Mesenchymal stem cell (in vitro differentiated cells and primary cell): ENCODE data around the gene WDR19.
A peak's percentile ranks its signal among the peaks of the same experiment; 100 is the strongest.

ENCODE experiments used
- DNase-seq: peaks from one replicate; pipeline ENCODE4 v3.0.0-alpha.2; 2013
- H2AFZ ChIP-seq: one replicate; pipeline ENCODE4 v1.6.1; 2013; ENCODE audit warnings: low read depth, mild to moderate bottlenecking, control low read depth, inconsistent platforms, low read length, moderate library complexity
- H2AK5ac ChIP-seq: 2 replicates; pipeline ENCODE4 v1.6.1; 2013; ENCODE audit warnings: low read length, moderate library complexity, mild to moderate bottlenecking, inconsistent platforms; ENCODE audit not compliant: severe bottlenecking
- H2BK120ac ChIP-seq: one replicate; pipeline ENCODE4 v1.6.1; 2013; ENCODE audit warnings: low read depth, mild to moderate bottlenecking, inconsistent platforms, low read length, moderate library complexity
- H2BK12ac ChIP-seq, 2 experiments: one replicate each; pipeline ENCODE4 v1.6.1; 2013; ENCODE audit warnings: inconsistent platforms in 2 of 2, low read length in 2 of 2, mild to moderate bottlenecking in 2 of 2, moderate library complexity in 2 of 2, control low read depth in 1 of 2
- H2BK15ac ChIP-seq: one replicate; pipeline ENCODE4 v1.6.1; 2013; ENCODE audit warnings: mild to moderate bottlenecking, low read depth, inconsistent platforms; ENCODE audit not compliant: poor library complexity, severe bottlenecking
- H2BK5ac ChIP-seq: 2 replicates; pipeline ENCODE4 v1.6.1; 2013; ENCODE audit warnings: low read depth, mild to moderate bottlenecking, low read length, control low read depth, inconsistent platforms; ENCODE audit not compliant: poor library complexity, severe bottlenecking
- H3K14ac ChIP-seq, 2 experiments: one replicate each; pipeline ENCODE4 v1.6.1; 2013; ENCODE audit warnings: inconsistent platforms in 2 of 2, low read length in 2 of 2, control low read depth in 1 of 2, mild to moderate bottlenecking in 1 of 2, moderate library complexity in 1 of 2
- H3K18ac ChIP-seq, 2 experiments: one replicate each; pipeline ENCODE4 v1.6.1; 2013; ENCODE audit warnings: inconsistent platforms in 2 of 2, low read length in 2 of 2, control low read depth in 1 of 2, low read depth in 1 of 2, mild to moderate bottlenecking in 1 of 2
- H3K23ac ChIP-seq, 2 experiments: one replicate each; pipeline ENCODE4 v1.6.1; 2013; ENCODE audit warnings: inconsistent platforms in 2 of 2, low read length in 2 of 2, mild to moderate bottlenecking in 2 of 2, moderate library complexity in 2 of 2, control low read depth in 1 of 2
- H3K27ac ChIP-seq: 2 replicates; pipeline ENCODE4 v1.5.1; 2013; ENCODE audit warnings: mild to moderate bottlenecking, moderate library complexity, low read length, control low read depth, inconsistent platforms; ENCODE audit not compliant: poor library complexity, severe bottlenecking
- H3K27me3 ChIP-seq, 2 experiments: 2 replicates each; pipeline versions ENCODE4 v1.6.1 to v1.7.0; 2013; ENCODE audit warnings: low read length in 2 of 2, mild to moderate bottlenecking in 2 of 2, moderate library complexity in 2 of 2, control low read depth in 1 of 2, inconsistent platforms in 1 of 2; ENCODE audit not compliant: control insufficient read depth in 1 of 2, insufficient read depth in 1 of 2
- H3K36me3 ChIP-seq, 2 experiments: 2 replicates each; pipeline versions ENCODE4 v1.6.1 to v1.7.0; 2013; ENCODE audit warnings: low read length in 2 of 2, control low read depth in 1 of 2, inconsistent platforms in 1 of 2, low read depth in 1 of 2, mild to moderate bottlenecking in 1 of 2; ENCODE audit not compliant: insufficient read depth in 2 of 2, control insufficient read depth in 1 of 2
- H3K4ac ChIP-seq, 2 experiments: one replicate each; pipeline ENCODE4 v1.6.1; 2013; ENCODE audit warnings: inconsistent platforms in 2 of 2, low read length in 2 of 2, mild to moderate bottlenecking in 2 of 2, moderate library complexity in 2 of 2, control low read depth in 1 of 2, low read depth in 1 of 2
- H3K4me1 ChIP-seq: 2 replicates; pipeline ENCODE4 v1.6.1; 2013; ENCODE audit warnings: low read depth, low read length, control low read depth; ENCODE audit not compliant: control insufficient read depth, insufficient read depth
- H3K4me2 ChIP-seq: 2 replicates; pipeline ENCODE4 v1.6.1; 2013; ENCODE audit warnings: low read length, mild to moderate bottlenecking, inconsistent platforms; ENCODE audit not compliant: poor library complexity, severe bottlenecking
- H3K4me3 ChIP-seq, 2 experiments: 2 replicates each; pipeline versions ENCODE4 v1.5.1 to v1.7.0; 2013; ENCODE audit warnings: low read length in 2 of 2, mild to moderate bottlenecking in 2 of 2, control low read depth in 1 of 2, low read depth in 1 of 2; ENCODE audit not compliant: insufficient read depth in 1 of 2
- H3K79me1 ChIP-seq: replicated peaks from 2 replicates; pipeline ENCODE4 v1.6.1; 2013; ENCODE audit warnings: mild to moderate bottlenecking, control low read depth, low read length, inconsistent platforms; ENCODE audit not compliant: poor library complexity, severe bottlenecking
- H3K9ac ChIP-seq: 2 replicates; pipeline ENCODE4 v1.7.0; 2013; ENCODE audit warnings: mild to moderate bottlenecking, low read length, moderate library complexity
- H3K9me3 ChIP-seq: 2 replicates; pipeline ENCODE4 v1.7.0; 2013; ENCODE audit warnings: mild to moderate bottlenecking, low read length; ENCODE audit not compliant: control insufficient read depth
- H4K8ac ChIP-seq: one replicate; pipeline ENCODE4 v1.6.1; 2013; ENCODE audit warnings: inconsistent platforms, mild to moderate bottlenecking, low read length, moderate library complexity
- H4K91ac ChIP-seq: one replicate; pipeline ENCODE4 v1.6.1; 2013; ENCODE audit warnings: mild to moderate bottlenecking, low read length, inconsistent platforms
- WGBS: methylation state at CpG from one replicate; pipeline ENCODE4 v1.1.7; 2013; ENCODE audit warnings: mixed read lengths; 5-methylcytosine and 5-hydroxymethylcytosine counted together

Gene WDR19

DNA sequence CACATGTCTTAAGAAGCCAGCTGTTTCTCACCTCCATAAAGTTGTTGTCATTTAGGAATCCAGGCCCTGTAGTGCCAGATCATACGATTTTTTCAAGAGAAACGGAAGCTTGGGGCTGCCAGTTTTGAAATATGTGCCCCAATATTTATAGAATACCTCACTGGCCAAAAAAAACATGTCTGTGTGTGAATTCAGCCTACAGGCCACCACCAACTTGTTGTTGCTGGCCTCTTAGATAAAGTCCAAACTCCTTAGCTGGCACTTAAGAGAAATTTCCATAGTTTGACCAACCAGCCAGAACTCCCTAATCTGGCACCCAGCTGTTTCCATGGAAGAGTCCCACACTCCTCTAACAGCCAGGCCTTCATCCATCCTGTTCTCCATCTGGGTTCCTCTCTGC lies 74.1 kb downstream of the WDR19 start:
- Histone ChIP-seq H3K18ac (peak overlapping the region in 1 of 2 experiments; percentile 5), H3K23ac (no peak overlapping the region), H3K4me3 (no peak overlapping the region), H4K91ac (no peak overlapping the region), H2AK5ac (peak overlapping the region; percentile 78), H2BK12ac (peak overlapping the region in 1 of 2 experiments; percentile 37), H3K36me3 (peaks cover 3 to 66% of the 10 kb centered on the region in 2 experiments), H3K27ac (peak overlapping the region; percentile 84), H2AFZ (no peak overlapping the region), H2BK15ac (no peak overlapping the region), H3K27me3 (no peaks in the 10 kb centered on the region), H3K14ac (no peak overlapping the region), H3K4me2 (no peak overlapping the region), H4K8ac (no peak overlapping the region), H3K9me3 (no peaks in the 10 kb centered on the region), H3K9ac (no peak overlapping the region), H3K4me1 (peaks cover 3% of the 10 kb centered on the region), H2BK120ac (no peak overlapping the region), H3K79me1 (no peaks in the 10 kb centered on the region), H2BK5ac (no peak overlapping the region), H3K4ac (no peak overlapping the region)
- WGBS, result 86% methylated on average over 2 of the region's 2 CpGs
- no peak for DNase-seq

DNA sequence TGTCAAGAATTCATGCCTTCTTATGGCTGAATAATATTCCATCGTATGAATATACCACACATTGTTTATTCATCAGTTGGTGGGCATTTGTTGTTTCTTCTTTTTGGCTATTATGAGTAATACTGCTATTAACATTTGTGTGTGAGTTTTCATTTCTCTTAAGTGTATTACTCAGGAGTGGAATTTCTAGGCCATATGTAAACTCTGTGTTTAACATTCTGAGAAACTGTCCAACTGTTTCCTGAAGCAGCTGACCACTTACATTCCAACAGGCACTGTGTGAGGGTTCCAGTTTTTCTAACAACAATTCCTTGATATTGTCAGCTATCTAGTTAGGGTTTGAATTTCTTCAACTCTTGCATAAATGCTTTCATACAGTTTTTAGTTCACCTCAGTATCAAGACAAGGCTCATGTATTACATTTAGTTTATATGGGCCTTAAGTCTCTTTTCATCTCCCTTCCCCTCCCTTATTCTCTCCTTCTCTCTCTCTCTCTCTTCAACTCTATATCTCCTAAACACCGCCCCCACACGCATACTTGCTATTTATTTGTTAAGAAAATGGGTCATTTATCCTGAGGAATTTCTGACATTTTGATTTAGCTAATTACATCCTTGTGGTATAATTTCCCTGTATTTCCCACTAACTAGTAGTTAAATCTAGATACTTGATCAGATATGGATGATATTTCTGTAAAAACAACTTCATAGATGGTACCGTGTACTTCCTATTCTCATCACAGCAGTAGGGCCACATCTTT lies 77.4 kb downstream of the WDR19 start:
- H3K18ac ChIP-seq, result no peak overlapping the region
- no peaks in the 10 kb centered on the region for H3K79me1 ChIP-seq
- H3K4me3 ChIP-seq, result no peak overlapping the region
- no peak overlapping the region for H3K4me2 ChIP-seq
- H3K14ac ChIP-seq, result no peak overlapping the region
- H2BK5ac ChIP-seq, result no peak overlapping the region
- H2BK120ac ChIP-seq, result no peak overlapping the region
- peaks cover 7 to 81% of the 10 kb centered on the region in 2 experiments for H3K36me3 ChIP-seq
- H3K4ac ChIP-seq, result no peak overlapping the region
- no peak overlapping the region for H3K9ac ChIP-seq
- 77% methylated on average over 1 of the region's 4 CpGs for WGBS
- H3K23ac ChIP-seq, result no peak overlapping the region
- H2AK5ac ChIP-seq, result no peak overlapping the region
- peaks cover 3% of the 10 kb centered on the region for H3K4me1 ChIP-seq
- DNase-seq, result peak; percentile 68
- H3K27ac ChIP-seq, result peak overlapping the region; percentile 86
- no peaks in the 10 kb centered on the region for H3K27me3 ChIP-seq
- H2BK12ac ChIP-seq, result no peak overlapping the region
- no peak overlapping the region for H4K8ac ChIP-seq
- H2BK15ac ChIP-seq, result no peak overlapping the region
- no peaks in the 10 kb centered on the region for H3K9me3 ChIP-seq
- H2AFZ ChIP-seq, result no peak overlapping the region
- H4K91ac ChIP-seq, result no peak overlapping the region

DNA sequence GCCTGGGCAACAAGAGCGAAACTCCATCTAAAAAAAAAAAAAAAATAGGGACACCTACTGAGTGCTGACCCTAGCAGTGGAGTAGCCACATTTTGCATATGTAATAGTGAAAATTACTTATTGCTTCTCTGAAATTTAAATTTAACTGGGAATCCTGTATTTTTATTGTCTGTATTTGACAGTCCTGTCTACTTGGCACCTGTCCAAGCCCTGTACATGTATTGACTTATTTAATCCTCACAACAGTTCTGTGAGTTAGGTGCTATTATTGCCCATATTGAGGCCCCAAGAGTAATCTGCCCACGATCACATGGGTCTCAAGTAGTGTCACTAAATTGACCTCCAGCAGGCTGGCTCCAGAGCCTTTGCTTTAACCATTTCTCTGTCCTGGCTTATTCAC lies 81.6 kb downstream of the WDR19 start:
- Histone ChIP-seq H3K9ac (no peak overlapping the region), H3K36me3 (peaks cover 6 to 80% of the 10 kb centered on the region in 2 experiments), H4K8ac (no peak overlapping the region), H3K9me3 (no peaks in the 10 kb centered on the region), H2BK120ac (no peak overlapping the region), H3K23ac (no peak overlapping the region), H2AK5ac (no peak overlapping the region), H3K4me2 (no peak overlapping the region), H2BK15ac (no peak overlapping the region), H3K14ac (no peak overlapping the region), H3K4me3 (no peak overlapping the region), H3K18ac (no peak overlapping the region), H3K27ac (no peak overlapping the region), H3K4me1 (no peaks in the 10 kb centered on the region), H2BK12ac (no peak overlapping the region), H2BK5ac (no peak overlapping the region), H3K79me1 (no peaks in the 10 kb centered on the region), H4K91ac (no peak overlapping the region), H3K27me3 (no peaks in the 10 kb centered on the region), H3K4ac (no peak overlapping the region), H2AFZ (no peak overlapping the region)
- 78% methylated on average over 1 of the region's 2 CpGs for WGBS
- no peak for DNase-seq

DNA sequence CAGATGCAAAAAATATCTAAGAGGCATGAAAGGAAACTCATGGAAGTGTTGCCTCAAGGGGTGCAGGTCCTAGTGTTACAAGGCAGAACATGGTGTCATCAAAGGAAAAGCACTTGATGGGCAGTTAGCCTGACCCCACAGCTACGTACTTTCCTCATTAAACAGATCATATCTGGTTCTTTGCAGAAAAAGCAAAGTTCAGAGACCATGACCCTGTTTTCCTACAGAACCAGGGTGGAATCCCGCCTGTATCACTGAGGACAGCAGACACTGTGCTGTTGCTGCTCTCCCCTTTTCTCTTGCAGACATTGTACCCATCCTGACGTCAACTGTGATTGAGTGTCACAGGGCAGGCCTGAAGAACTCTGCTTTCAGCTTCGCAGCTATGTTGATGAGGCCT lies 92.2 kb downstream of the WDR19 start:
- Histone ChIP-seq H4K91ac (no peak overlapping the region), H3K4me1 (no peaks in the 10 kb centered on the region), H2BK120ac (no peak overlapping the region), H3K14ac (no peak overlapping the region), H3K27ac (no peak overlapping the region), H3K4me3 (no peak overlapping the region), H3K36me3 (peaks cover 43 to 94% of the 10 kb centered on the region in 2 experiments), H3K4ac (no peak overlapping the region), H2BK5ac (no peak overlapping the region), H2BK12ac (no peak overlapping the region), H2AK5ac (no peak overlapping the region), H3K79me1 (no peaks in the 10 kb centered on the region), H3K9me3 (no peaks in the 10 kb centered on the region), H3K27me3 (no peaks in the 10 kb centered on the region), H3K23ac (no peak overlapping the region), H2AFZ (no peak overlapping the region), H2BK15ac (no peak overlapping the region), H4K8ac (no peak overlapping the region), H3K9ac (no peak overlapping the region), H3K4me2 (no peak overlapping the region), H3K18ac (no peak overlapping the region)
- WGBS, result 92% methylated on average over 4 of the region's 4 CpGs
- DNase-seq, result no peak
